ENCODE measurements around the gene CENPS. TPM values are rescaled to one million over a fixed set of nuclear protein-coding genes. Genes with fewer than 3 reads are reported as not detected.

The CENPS gene
- 13.2 and 14.9 TPM in 2 replicates for total RNA-seq

GRCh38 chr1:10430216-10431069 is at the start of gene CENPS:
TSS of gene CENPS (plus strand) at chr1:10430433. CDS start at chr1:10430518, 85 bp downstream.

GRCh38 chr1:10398734-10399443 is 31.3 kb upstream of the CENPS start, which contains the start of gene PGD:
TSS of gene PGD (plus strand) at chr1:10399064. CDS start at chr1:10399118, 54 bp downstream.

GRCh38 chr1:10449751-10450150 is 19.5 kb downstream of the CENPS start, which contains the start of gene CORT:
TSS of gene CORT (plus strand) at chr1:10450031. CDS start at chr1:10450224, 193 bp downstream.

GRCh38 chr1:10472220-10473144 is 42.2 kb downstream of the CENPS start, which contains the start of gene DFFA:
TSS of gene DFFA (minus strand) at chr1:10472529. CDS start at chr1:10472458, 71 bp downstream.

GRCh38 chr1:10474613-10475507 is 44.6 kb downstream of the CENPS start, which contains the start of gene PEX14:
TSS of gene PEX14 (plus strand) at chr1:10474950. CDS start at chr1:10474967, 17 bp downstream.

Other genes starting within 250 kb of the CENPS start
- gene KIF1B, start 219.9 kb upstream of the CENPS start, total RNA-seq = 32.0 and 33.0 TPM in 2 replicates
- 104 and 126 TPM in 2 replicates for gene PGD, start 31.4 kb upstream of the CENPS start, total RNA-seq
- 0.37 and 0.78 TPM in 2 replicates for gene CORT, start 19.6 kb downstream of the CENPS start, total RNA-seq
- gene DFFA, start 42.1 kb downstream of the CENPS start, total RNA-seq = 32.0 and 47.1 TPM in 2 replicates
- 14.9 and 16.2 TPM in 2 replicates for gene PEX14, start 44.5 kb downstream of the CENPS start, total RNA-seq